ENCODE results near the gene PLVAP.

PLVAP gene

GRCh38 chr19:17353386-17353785 lies 23.8 kb downstream of the PLVAP start:
- DNase-seq, result no peak

- no peak for DNase-seq
These were observed 24.4 kb downstream of the PLVAP start for GRCh38 chr19:17352608-17353280.

- DNase-seq, result no peak
These were observed 25.2 kb downstream of the PLVAP start for GRCh38 chr19:17351815-17352435.

GRCh38 chr19:17348700-17349099 lies 28.4 kb downstream of the PLVAP start:
- no peak for DNase-seq

GRCh38 chr19:17347877-17348276 lies 29.3 kb downstream of the PLVAP start:
- DNase-seq, result no peak

- no peak for DNase-seq
These were observed 29.8 kb downstream of the PLVAP start for GRCh38 chr19:17347361-17347760.

GRCh38 chr19:17346109-17346671 lies 31.0 kb downstream of the PLVAP start:
- DNase-seq, result no peak

- DNase-seq, result no peak
These were observed 35.3 kb downstream of the PLVAP start for GRCh38 chr19:17341845-17342244.

- no peak for DNase-seq
These were observed 35.8 kb downstream of the PLVAP start for GRCh38 chr19:17341386-17341785.

- no peak for DNase-seq
These were observed 36.2 kb downstream of the PLVAP start for GRCh38 chr19:17340871-17341357.

GRCh38 chr19:17340302-17340870 lies 36.8 kb downstream of the PLVAP start:
- DNase-seq, result no peak

GRCh38 chr19:17339088-17339741 lies 37.9 kb downstream of the PLVAP start:
- DNase-seq, result no peak

GRCh38 chr19:17338433-17339078 lies 38.6 kb downstream of the PLVAP start:
- no peak for DNase-seq

- no peak for DNase-seq
These were observed 39.3 kb downstream of the PLVAP start for GRCh38 chr19:17337675-17338432.

- DNase-seq, result peak; percentile 99
These were observed 40.1 kb downstream of the PLVAP start, which contains the start of gene GTPBP3 for GRCh38 chr19:17336872-17337674. Gene GTPBP3 (plus strand): TSS chr19:17337553. CDS start chr19:17337612, 59 bp downstream.

- DNase-seq, result no peak
These were observed 41.6 kb downstream of the PLVAP start for GRCh38 chr19:17335575-17335974.

GRCh38 chr19:17334414-17335409 lies 42.4 kb downstream of the PLVAP start, which contains the start of gene ANO8:
Gene ANO8 (minus strand): TSS chr19:17334855. CDS start chr19:17334670, 185 bp downstream.
- DNase-seq, result peak; percentile 88

- DNase-seq, result no peak
These were observed 43.3 kb downstream of the PLVAP start for GRCh38 chr19:17333611-17334413.

Measured in NCI-H524 treated with DMSO at 0.1 percent for 48 hours (cell line).